GM12801 (cell line): Measurements from ENCODE around the gene ITPR2.

ENCODE experiments used
- CTCF ChIP-seq: IDR thresholded peaks from one replicate; pipeline ENCODE4 v1.5.1; 2011; ENCODE audit warnings: control low read depth; ENCODE audit not compliant: insufficient read length; ENCODE audit errors: extremely low read depth

Gene ITPR2

GRCh38 chr12:26422839-26423398 is 410.1 kb downstream of the ITPR2 start:
- TF ChIP-seq CTCF, result no peak

- no peak for TF ChIP-seq CTCF
Observed at GRCh38 chr12:26416550-26416949, 416.4 kb downstream of the ITPR2 start.

GRCh38 chr12:26410689-26411088 is 422.3 kb downstream of the ITPR2 start:
- TF ChIP-seq CTCF, result no peak

- no peak for TF ChIP-seq CTCF
Observed at GRCh38 chr12:26406813-26407212, 426.2 kb downstream of the ITPR2 start.

GRCh38 chr12:26406391-26406790 is 426.6 kb downstream of the ITPR2 start:
- TF ChIP-seq CTCF, result no peak

GRCh38 chr12:26403601-26404000 is 429.4 kb downstream of the ITPR2 start:
- TF ChIP-seq CTCF, result no peak

- no peak for TF ChIP-seq CTCF
Observed at GRCh38 chr12:26402648-26403047, 430.3 kb downstream of the ITPR2 start.

GRCh38 chr12:26401874-26402273 is 431.1 kb downstream of the ITPR2 start:
- TF ChIP-seq CTCF, result no peak
